HG03571 (cell line): Measurements from ENCODE around the gene ACACA.

Experiments
- ATAC-seq: cut with Tn5 transposase; IDR thresholded peaks from one replicate; pipeline ENCODE4 v1.9.1; 2021; ENCODE audit not compliant: unreplicated experiment

ACACA gene

DNA sequence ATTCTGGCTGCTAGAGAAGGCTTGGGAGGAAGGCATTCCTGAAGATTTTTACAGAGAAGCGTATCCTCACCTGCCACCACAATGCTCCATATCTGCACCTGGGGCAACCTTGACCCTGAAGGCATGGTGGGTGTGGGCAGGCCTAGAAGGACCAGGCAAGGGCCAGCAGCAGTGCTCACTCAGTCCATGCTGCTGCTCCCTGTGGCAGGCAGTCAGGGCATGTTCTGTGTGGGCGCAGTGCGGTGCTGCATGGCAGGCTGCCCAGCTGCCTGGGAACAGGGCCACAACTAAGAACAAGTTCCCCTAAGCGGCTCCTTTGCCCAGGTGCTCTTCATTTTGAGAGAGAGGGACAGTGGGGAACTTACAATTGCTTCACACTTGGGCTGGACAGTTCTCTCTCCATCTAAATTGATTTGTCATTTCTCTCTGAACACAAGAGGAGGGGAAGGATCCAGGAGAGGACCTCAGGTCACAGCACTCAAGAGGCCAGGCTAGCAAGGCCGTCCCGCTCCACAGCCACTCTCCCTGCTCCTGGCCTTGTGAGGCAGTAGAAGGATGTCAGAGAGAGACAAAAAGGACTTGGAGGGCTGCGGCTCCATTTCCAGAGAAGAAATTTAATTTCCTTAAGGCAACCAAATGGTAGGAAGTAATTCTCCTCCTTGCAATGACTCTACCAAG is 299.1 kb downstream of the ACACA start:
- ATAC-seq, result no peak

DNA sequence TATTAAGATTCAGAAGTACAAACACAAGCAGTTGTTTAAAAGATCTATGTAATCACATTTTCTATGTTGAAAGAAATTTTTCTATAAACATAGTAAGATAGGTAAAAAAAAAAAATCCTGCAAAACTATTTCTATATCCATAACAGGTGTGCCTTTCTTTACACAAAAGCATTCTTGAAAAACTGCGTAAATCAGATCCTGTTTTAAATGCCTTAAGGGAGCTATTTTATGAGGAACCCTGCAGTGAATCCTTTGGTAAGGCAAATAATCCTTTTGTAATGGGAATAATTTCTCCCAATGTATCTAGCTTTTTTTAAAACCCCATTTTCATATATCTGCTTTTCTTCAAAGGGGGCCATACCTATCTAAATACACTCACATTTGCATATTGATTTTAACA is 300.6 kb downstream of the ACACA start:
- ATAC-seq, result no peak

DNA sequence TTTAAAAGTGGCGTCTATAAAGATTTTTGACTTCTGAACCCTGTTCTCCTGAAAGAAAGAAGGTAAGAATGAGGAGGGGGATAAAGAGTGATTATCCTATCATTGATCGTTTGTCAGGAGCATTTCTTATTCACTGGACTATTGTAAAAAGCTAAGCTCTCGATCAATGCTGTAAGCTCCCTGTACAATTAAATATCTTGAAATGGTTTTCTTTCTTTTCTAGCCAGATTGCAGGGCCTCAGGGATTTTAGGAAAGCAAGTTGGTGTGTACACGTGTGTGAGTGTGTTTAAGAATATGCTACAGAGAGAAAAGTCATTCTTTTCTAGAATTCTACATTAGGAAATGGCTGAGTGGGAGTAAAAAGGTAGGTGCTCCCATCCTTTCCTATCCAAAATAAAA is 303.4 kb downstream of the ACACA start:
- ATAC-seq, result no peak

DNA sequence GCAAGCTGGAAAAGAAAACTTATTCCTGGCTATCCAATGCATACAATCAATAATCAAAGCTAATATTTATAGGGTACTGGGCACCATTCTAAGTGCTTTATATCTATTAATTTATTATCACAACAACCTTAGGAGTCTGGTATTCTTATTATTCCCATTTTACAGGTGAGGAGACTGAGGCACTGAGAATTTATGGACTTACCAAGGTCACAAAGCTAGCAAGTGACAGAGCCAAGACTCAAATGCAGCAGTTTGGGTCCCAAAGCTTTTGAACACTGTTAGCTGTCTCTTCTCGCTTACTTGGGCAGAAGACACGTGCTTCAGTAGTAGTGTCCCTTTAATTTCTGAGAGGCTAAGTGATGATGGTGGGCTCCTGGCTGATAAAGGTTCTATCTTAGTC is 305.3 kb downstream of the ACACA start:
- no peak for ATAC-seq

DNA sequence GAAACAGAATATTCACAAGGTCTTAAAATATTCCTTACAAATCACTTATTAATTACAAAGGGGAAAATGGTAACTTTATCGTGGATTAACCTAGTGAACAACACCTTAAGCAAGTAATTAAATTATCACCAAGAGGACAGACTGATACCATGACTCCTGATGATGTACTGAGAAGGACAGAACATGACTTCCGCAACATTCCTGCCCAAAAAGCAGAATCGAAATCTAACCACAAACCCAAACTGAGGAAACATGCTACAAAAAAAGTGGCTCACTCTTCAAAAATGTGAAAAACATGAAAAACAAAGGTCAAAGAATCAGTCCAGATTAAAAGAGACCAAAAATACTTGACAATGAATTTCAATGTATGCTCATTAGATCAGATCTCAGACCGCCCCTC is 306.4 kb downstream of the ACACA start:
- ATAC-seq, result no peak

DNA sequence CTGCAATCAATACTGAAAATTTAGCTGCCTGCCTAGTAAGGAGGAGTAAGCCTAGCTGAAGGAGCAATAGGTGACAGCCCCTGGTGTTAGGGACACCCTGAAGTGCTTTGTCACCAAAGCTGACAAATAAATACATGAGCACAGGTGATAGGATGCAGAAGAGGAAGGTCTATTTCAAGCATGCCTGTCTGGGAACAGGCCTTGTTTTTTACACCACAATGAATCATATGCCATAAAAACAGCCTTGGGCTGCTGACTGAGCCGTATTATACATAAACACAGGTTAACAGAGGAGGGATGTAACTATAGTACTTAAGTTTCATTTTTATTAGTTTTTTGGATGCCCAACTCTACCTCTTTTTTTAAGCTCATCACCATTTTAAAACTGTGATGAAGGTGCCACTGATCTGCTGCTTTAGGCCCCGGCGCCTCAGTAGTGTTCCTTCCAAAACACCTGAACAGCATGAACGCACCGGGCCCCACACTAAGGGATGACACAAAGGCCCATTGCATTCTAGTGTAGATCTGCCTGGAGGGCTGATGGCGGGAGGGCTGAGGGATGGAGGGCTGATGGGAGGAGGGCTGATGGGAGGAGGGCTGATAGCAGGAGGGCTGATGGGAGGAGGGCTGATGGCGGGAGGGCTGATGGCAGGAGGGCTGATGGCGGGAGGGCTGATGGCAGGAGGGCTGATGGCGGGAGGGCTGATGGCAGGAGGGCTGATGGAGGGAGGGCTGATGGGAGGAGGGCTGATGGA is 307.5 kb downstream of the ACACA start:
- ATAC-seq, result no peak

DNA sequence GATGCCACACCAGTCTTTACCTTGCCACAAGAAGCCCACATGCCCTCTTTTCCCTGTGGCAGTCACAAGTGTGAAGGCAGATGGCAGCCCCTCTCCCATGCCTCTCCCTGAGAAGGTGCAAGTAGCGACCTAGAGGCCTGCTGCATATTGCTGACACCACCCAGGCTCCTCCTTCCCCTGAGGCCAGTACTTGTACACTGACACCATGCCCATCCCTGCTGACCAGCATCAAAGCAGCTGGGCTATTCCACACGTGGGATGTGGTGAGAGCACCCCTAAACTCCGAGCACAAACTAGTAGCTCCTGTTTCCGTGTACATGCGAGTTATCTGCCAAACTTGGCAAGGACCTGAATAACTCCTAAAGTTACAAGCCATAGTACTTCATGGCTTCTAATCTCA is 308.5 kb downstream of the ACACA start:
- ATAC-seq, result no peak

DNA sequence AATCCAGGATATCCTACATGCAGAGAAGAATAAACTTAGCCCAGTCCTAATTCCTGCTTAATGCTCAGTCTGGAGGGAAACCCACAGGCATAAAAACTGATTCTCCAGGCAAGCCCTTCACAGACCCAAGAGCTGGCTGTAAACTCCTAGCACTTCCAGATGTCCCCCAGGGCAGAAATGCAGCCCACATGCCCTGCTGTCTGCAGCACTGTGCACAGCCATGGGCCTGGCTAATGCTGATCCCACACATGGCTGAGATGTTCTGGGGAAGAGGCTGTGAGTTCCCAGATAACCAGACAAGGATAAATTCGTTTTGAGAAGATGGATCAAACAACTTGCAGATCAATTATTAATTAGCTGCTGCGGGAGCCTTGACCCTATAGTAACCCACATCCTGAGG is 309.5 kb downstream of the ACACA start:
- no peak for ATAC-seq

DNA sequence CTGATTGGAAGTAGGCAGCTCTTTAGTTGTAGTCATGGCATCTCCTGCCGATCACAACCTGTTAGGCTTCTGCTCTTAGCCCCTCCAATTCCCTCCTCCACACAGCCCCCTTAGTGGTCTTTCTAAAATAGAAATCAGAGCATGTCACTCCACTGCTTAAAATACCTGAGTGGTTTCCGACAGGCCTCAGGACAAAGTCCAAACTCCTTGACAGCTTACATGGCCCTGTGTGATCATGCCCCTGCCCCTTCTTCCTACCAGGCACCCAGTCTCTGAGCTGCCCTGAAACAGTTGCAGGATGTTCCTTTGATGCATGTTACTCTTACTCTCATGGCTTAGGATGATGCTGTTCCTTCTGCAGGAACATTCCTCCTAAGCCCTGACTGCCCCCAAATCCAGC is 310.6 kb downstream of the ACACA start:
- no peak for ATAC-seq

DNA sequence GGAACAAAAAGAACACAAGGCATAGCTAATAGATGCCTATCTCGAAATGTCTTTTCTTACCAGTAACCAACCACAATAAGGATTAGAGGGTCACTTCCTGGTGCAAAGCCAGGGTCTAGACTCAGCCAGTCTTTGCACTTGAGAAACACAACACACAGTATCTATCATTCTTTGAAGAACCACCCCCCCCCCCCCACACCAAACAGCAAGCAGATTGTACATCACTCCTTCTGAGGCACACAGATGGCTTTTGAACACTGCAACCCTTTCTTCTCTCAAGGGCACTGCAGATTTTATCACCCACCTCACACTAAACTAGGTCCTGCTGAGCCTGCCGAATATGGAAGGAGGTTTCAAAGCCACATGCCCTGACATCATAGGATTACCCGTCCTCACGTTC is 312.2 kb downstream of the ACACA start:
- ATAC-seq, result no peak

DNA sequence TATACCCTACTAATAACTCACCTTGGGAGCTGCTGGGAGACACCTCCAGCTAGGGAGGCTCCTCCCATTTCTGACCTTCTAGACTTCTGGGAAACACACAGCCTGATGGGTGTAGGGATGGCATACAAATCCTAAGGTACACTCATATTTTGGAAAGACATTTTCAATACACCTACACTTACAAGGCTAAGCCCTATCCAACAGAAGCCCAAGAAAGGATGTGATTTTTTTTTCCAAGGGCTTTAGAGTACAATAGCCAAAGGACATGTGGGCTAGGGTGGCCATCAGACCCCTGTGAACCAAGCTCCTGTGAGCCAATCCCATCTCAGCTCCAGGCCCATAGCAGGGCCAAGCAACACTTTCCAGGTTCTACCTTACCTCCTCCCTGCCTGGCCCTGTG is 313.9 kb downstream of the ACACA start:
- no peak for ATAC-seq

DNA sequence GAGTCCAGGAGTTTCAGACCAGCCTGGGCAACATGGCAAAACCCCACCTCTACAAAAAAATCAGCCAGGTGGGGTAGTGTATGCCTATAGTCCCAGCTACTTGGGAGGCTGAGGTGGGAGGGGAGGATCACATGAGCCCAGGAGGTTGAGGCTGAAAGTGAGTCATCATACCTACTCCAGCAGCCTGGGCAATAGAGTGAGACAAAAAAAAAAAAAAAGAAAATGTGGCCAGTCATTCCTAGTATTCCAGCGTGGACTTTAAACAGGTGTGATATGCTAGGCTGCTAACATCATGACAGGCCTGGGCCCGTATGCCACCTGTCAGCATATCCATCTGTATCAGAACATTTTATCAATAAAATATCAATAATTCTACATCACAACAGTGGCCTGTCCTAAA is 314.6 kb downstream of the ACACA start:
- no peak for ATAC-seq

DNA sequence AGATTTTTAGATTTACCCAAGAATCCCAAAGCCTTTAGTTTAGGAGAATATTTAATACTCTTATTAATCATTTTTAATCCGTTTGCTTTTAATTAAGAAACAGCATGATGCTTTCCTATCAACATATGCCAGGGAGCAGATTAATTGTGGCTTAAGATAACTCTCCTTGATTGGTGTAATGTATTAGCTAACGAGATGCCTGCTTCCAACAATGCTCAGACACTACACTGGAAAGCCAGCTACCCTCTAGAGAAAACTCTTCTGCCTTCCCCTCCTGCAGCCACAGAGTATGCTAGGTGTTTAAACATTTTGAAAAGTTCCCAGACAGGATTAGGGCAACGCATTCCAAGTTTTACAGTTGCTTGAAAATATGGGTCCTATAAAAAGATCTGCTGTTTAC is 315.7 kb downstream of the ACACA start:
- ATAC-seq, result no peak

DNA sequence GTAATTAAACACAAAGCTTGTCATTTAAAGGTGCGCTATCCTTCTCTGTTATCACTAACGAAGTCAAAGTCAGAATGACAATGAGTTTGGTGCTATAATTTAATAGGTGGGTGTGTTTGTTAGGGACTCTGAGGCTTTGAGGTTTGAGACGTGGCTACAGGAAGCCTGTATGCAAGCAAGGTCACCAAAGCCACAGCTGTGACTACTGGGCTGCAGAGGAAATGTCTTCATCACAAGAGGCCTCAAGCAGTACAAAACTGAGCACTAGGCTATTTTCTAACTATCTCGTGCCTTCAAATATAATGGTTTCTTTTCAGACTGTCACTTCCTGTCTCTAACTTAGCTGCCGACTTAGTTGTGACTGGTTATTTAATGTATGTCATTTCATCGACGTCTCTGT is 316.7 kb downstream of the ACACA start:
- no peak for ATAC-seq

DNA sequence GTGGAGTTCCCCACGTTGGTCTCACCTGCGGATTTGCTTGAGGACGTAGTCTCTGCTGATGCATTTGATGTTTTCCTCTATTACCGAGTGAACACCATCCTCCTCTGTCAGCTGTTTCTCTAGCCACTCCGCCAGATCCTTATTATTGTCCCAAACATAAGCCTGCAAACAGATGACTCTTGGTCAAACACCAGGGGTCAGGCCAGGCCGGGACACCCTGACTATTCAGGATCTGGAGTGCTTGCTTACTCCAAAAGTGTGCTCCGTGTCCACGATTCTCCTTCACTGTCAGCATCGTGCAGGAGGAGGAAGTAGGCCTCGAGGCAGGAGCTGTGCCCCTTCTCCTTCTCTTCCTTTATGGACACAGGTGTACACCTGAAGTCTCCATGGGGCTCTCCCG is 317.7 kb downstream of the ACACA start:
- no peak for ATAC-seq

DNA sequence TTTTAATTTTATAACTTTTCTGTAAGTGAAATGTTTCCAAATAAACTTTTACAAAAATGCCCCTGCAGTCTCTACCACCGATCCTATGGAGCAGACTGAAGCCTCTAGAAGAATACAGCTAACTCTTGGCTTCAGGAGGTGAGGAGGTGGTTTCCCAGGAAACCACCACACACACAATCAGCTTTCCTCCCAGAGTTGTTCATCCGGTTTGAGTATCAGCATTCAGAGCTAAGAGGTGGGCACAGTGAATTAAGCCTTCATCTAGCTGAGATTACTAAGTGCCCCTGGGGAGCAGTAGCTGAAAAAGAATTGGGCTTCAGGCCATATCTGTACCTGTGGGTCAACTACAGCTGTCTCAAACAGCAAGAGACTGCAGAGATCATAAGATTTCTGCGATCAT is 318.2 kb downstream of the ACACA start:
- no peak for ATAC-seq

DNA sequence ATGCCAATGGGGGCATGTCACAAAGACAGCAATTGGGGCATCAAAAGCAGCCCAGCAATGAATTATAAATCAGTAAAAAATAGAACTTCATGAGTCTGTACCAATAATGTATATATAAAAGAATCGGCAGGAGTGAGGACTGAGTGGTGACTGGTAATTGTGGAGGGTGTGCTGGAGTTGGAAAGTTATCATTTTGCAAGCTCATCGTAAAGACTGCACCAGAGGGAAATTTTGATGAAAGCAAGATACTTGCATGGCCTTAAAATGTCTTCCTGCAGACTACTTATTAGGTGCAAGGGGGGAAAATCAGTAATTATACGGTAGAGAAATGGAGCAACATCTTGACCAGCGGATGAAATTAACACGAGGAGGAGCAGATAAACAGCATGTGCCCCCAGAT is 319.0 kb downstream of the ACACA start:
- ATAC-seq, result no peak

DNA sequence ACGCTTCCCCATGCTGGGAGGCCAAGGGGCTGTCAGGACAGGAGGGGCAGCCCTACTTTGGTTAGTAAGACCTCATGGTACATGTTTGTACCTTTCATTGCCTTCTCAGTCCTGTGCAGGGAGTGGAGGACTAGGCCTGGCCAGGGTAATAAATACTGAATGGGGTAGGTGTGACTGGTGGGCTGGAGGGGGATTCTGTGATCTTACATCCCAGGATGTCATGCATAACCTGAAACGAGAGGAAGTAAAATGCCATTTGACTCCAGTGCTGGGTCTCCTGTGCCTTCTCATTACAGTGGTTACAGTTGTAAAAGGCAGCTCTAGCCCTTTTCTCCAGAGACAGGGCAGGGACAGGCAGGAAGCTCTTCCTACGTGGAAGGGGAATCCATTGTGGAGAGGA is 319.7 kb downstream of the ACACA start:
- ATAC-seq, result no peak

DNA sequence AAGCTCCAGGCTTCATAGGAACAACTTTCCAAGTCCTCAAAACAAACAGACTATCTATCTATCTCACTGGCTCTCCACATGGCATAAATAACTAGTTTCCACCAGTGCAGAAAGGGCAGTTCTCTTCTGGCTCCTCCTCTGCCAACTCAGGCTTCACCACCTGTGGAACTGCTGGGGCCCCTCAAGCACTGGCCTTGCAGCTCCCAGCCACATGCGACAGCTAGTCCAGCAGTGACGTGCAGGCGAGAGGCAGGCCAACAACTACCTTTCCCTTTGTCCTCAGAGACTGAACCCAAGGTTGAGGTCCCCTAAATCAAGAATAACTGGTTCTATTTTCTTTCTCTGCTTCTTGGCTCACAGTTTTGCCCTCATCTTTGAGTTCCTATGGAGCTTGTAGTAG is 320.3 kb downstream of the ACACA start:
- no peak for ATAC-seq

DNA sequence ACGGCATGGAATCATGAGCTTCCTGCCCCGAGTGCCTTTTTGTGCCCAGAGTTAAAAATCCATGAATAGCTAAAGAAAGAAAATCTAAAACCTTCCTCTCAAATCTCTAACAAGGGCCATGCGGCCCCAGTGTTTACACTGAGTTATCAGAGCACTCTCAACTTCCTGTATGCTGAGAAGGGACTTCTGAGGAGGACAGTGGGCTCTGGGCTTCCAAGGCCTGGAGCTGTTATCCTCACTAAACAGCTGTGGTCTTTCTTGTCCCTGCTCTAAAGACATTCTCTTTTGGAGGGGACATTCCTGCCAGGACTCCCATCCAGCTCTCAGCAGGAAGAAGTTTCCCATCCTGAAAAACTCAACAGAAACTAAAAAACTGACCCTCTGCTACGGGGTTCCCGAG is 322.3 kb downstream of the ACACA start:
- ATAC-seq, result no peak

DNA sequence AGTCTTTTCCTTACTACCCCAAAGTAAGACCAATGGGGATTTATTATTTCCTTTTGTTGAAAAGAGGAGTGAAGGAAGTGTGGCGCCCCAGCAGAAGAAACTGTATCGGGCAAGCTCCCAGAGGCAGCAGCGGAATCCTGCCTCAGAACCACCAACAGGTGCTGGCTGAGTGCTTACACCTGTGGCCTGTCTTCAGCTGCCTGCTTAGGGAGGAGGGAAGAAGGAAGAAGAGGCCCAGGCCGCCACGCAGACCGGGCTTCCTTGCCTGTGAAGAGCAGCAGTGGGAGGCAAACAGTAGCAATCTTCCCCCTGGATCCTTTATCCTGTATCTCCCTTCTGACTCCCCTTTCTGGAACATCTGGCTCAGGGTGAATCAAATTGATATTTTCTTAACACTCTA is 323.2 kb downstream of the ACACA start:
- ATAC-seq, result no peak

DNA sequence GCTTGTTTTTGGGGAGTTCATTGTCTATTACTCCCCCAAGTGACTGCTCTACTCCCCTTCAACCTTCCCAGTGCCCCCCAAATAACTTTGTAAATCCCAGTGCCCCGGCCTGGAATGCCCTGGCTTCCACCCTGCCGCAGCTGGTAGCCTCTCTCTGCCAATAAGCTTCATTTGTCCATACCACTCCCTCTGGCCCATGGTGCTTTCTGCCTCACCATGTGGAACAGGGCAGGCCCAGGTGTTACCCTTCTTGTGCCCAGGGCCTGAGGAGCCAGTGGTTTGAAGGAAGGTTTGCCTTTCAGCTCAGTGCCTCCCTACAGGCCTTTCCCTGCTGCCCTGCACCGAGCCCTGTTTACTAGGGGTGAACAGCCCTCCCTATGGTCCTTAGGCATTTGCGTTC is 323.7 kb downstream of the ACACA start:
- ATAC-seq, result no peak

DNA sequence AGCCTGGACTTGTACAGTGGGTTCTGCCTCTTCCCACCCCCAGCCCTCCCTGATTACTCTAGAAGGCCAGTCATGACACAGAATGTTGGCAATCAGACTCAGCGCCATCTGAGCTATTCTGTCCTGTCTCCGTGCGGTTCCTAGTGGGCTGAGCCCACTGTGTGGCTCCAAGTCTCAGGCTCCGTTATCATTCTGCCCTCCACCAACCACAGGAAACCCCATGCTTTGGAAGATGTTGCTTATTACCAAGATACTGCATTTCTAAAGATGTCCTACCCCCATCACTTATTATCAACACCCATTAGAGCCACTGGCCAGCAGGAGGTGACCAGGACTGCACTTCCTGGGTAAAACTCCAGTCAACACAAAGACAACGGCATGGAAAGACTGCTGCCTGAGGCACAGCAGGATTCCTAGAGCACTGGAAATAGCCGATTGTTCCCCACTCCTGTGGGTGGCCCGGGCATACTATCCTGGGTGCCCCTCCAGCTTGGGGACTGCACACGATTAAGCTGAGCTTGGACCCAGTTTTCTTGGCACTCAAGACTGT is 324.2 kb downstream of the ACACA start:
- no peak for ATAC-seq
